HG03280 (cell line): ENCODE measurements around the gene CHDH.
A peak's percentile ranks its signal among the peaks of the same experiment; 100 is the strongest.

ENCODE experiments used
- ATAC-seq: cut with Tn5 transposase; IDR thresholded peaks from one replicate; pipeline ENCODE4 v1.9.1; 2021; ENCODE audit warnings: mild to moderate bottlenecking, moderate library complexity; ENCODE audit not compliant: unreplicated experiment

CHDH gene

GRCh38 chr3:53846134-53846850 lies at the start of gene CHDH, which contains the start of gene IL17RB:
CHDH (minus strand) TSS chr3:53846419; CDS start chr3:53824008, 22,411 bp downstream.
IL17RB (plus strand) TSS chr3:53846568; CDS start chr3:53846589, 21 bp downstream.
- ATAC-seq = peak; percentile 62

DNA sequence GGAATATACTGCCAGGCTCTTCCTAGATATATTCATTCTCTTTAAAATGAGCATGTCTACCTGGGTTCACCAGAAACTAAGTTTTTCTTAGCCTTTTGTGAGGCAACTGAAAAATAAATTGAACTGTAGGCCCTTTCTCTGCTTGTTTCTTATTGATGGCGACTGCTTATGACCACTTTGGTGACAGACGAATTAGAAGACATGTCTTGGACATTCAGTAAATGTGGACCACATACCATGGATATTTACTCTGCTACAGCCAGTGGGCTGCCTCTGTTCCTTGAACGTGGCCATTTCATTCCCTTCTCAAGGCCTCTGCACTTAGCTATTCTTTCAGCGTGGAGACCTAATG lies 46.0 kb upstream of the CHDH start:
- ATAC-seq = no peak

GRCh38 chr3:53891497-53892285 lies 45.5 kb upstream of the CHDH start, which contains the start of gene SELENOK:
SELENOK (minus strand) TSS chr3:53891859.
- peak; percentile 95 for ATAC-seq

GRCh38 chr3:53890726-53891475 lies 44.7 kb upstream of the CHDH start:
- no peak for ATAC-seq

DNA sequence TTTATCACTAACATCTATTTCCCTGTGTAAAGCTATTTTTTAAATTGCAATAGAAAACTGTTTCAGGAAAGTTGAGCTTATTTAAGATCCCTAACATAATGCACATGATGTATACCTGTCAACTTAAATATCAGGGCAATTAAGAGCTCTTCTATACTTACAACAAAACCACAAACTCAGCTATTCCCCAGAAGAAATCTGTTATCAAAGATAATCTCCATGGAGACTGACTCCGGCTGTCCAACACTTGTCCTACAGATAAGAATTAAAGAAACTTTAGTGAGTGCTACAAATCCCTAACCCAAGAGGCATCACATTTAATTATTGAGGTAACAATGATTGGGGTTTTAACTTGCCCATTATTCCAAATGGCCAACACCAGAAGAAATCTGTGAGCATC lies 42.0 kb upstream of the CHDH start:
- no peak for ATAC-seq

DNA sequence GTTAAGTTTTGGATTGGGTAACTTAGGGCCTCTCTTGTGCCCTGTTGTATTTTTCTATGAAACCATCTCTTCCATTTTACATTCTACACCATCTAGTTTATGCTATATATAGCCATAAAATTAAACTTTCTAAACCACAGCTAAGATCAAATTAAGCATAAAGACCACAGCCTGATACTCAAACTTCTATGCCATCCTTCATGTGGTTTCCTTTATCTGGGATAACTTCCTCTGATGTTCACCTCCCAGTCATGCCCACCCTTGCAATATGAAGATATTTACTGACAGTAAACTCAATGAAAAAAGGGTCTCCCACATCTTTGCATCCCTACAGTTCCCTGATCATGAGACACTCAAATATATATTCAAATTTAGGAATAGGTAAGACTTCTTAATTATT lies 41.2 kb upstream of the CHDH start:
- no peak for ATAC-seq

- no peak for ATAC-seq
Observed at GRCh38 chr3:53885239-53885638, 39.0 kb upstream of the CHDH start.

DNA sequence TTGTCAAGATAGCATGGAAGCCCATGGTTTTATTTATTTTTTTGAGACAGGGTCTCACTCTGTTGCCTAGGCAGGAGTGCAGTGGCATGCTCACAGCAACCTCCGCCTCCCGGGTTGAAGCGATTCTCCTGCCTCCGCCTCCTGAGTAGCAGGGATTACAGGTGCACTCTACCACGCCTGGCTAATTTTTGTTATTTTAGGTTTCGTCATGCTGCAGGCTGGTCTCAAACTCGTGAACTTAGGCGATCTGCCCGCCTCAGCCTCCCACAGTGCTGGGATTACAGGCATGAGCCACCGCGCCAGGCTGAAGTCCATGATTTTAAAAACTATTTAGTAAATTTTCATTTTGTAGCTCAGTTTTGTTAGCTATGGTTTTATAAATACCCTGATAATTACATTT lies 38.4 kb upstream of the CHDH start:
- no peak for ATAC-seq

DNA sequence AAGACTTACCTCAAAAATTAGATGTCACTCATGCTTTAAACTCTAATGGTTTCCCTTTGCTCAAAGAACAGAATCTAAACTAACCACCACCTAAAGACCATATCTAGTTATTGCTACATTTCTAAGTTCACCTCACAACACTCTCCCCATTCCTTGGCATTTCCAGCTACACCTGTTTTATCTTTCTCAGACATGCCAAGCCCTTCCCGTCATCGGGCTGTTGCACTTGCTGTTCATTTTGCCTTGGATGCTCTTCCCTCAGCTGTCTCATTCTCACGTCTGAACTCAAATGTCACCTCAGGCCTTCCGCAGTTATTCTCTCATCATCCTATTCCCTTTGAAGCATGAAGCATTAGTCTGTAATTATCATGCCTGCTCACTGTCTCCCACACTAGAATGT lies 36.8 kb upstream of the CHDH start:
- ATAC-seq = no peak

DNA sequence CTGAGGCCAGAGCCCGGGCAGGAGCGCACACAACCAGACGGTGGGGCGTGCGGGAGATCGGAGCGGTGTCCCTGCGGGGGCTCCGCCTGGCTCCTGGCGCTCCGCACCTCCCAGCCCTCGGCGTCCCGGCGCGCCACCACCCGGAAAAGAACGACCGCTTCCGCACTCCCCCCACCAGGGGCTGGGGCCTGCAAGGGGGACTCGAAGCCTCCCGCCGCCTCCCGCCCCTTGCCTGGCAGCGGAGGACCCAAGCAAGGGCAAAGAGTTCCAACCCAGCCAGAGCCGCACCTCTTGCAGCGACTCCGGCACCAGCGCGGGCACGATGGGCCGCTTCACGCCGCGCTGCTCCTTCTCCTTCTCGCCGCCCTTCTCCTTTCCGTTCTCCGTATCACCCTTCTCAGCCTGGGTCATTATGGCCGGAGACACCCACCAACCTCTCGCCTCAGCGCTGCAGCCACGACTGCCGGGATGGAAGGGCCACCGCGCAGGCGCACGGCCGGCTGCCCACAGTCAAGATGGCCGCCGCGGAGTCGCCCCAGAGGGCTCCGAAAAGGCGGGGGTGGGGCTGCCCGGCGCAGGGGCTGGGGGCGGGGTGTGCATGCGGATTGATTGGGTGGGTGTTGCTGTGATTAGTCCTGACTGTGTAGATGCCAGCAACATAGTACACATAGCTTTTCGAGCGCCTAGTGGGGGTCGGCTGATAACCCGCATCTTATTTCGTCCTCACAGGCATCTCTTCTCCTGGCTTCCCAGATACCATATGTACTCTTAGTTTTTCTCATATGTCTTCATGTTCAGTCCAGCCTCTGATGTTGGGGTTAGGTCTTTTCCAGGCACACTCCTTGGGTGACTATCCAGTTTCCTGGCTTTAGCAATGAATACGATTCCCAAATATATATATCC lies 35.7 kb upstream of the CHDH start, which contains the start of gene ACTR8:
ACTR8 (minus strand) TSS at position 462 of the 903 bp plus-strand sequence; CDS start at position 411, 51 bp downstream.
- ATAC-seq = peak; percentile 81

GRCh38 chr3:53880396-53881345 lies 34.5 kb upstream of the CHDH start:
- no peak for ATAC-seq

DNA sequence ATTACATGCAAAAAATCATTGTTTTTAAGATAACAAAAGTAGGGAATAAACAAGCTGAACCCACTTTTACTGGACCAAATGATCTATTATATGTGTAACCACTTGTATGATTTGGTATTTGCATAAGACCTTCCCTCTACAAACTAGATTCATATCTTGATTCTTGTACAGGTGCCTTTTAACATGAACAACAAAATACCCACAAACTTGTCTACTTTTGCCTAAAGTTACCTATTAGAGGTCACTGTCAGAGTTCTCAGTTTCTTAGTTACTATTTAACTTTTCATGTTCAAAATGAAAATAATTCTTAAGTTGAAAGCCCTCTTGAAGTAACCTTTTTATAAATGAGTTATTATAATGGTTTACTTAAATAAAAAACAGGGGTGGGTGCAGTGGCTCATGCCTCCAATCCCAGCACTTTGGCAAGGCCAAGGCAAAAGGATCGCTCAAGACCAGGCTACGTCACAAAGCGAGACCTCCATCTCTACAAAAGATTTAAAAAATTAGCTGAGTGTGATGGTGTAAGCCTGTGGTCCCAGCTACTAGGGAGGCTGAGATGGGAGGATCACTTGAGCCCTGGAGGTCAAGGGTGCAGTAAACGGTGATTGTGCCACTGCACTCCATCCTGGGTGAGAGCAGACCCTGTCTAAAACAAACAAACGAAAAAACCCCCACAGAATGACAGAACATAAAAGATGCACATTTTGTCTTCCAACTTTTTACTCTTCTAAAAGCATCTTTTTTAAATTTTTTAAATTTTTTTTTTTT lies 19.7 kb upstream of the CHDH start:
- no peak for ATAC-seq

- no peak for ATAC-seq
Observed at GRCh38 chr3:53863145-53863544, 16.9 kb upstream of the CHDH start.

DNA sequence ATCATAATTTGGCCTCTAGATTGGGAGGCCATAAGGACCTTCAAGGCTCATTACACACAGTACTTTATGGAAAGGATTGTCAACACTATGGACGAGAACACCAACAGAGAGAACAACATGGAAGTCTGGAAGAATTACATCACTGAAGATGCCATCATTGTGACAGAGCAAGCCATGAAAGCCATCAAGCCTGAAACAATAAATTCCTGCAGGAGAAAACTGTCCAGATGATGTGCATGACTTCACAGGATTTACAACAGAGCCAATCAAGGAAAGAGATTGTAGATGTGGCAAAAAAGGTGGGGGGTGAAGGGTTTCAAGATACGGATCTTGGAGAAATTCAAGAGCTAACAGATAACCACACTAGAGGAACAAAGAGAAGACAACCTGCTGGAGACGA lies 16.0 kb upstream of the CHDH start:
- ATAC-seq = no peak

GRCh38 chr3:53860196-53860595 lies 14.0 kb upstream of the CHDH start:
- ATAC-seq = no peak

GRCh38 chr3:53859178-53859577 lies 13.0 kb upstream of the CHDH start:
- no peak for ATAC-seq

GRCh38 chr3:53858096-53858741 lies 12.0 kb upstream of the CHDH start:
- ATAC-seq = no peak

DNA sequence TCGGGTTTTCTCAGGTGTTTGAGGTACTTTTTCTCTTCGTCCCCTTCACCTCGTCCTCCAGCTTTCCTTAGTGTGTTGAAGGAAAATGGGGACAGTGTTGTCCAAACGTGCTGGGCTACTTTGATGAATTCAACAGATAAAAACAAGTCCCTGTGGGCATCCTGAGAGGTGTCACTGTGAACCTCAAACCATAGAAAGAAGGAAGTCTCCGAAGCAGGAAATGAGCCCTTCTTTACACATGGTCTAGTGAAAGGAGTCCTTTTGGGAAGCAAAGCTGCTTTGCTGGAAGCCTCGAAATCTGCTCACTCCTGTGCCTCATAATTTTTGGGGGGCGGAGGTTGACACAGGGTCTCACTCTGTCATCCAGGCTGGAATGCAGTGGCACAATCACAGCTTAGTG lies 10.7 kb upstream of the CHDH start:
- no peak for ATAC-seq
